LoVo (cell line): ENCODE measurements around the gene ARX.

Experiments
- DNase-seq: peaks from one replicate; pipeline ENCODE4 v3.0.0-alpha.2; 2016; ENCODE audit warnings: low spot score

ARX gene

DNA sequence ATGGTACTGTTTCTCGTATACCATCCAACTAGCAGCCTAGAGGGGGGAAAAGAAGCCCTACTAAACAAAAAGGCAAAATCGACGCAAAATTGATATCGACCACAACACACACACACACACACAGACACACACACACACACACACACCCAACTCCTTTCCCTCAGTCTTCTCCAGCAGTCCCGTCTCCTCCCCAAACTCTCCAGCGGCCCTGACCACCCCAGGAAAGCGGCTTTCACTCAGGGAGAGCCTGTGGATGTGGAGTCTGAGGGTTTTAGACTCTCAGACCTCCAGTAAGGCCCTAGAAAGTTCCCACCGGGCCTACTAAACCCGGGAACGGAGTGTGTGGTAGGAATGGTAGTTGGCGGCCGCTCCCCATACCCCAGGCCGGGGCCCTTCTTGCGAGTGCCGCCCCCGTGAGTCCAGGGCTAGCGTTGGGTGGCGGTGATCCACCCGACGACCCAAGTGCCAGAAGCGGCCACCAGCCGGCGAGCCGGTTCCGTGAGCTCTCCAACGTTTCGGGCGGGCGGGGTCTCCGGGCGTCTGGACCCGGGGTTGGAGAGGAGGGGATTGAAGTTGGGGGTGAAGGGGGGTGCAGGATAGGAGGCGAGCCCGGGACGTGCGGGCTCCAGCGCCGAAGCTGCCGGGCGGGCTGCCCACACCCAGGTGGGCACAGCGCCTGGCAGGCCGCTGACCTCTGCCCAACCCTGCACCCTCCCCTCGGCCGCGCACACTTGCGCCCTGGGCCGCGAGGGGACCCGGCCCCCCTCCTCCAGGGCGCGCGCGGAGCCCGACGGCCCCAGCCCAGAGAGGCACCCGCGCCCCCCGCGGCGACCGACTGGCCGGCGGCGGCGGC lies 13.7 kb downstream of the ARX start:
- no peak for DNase-seq

DNA sequence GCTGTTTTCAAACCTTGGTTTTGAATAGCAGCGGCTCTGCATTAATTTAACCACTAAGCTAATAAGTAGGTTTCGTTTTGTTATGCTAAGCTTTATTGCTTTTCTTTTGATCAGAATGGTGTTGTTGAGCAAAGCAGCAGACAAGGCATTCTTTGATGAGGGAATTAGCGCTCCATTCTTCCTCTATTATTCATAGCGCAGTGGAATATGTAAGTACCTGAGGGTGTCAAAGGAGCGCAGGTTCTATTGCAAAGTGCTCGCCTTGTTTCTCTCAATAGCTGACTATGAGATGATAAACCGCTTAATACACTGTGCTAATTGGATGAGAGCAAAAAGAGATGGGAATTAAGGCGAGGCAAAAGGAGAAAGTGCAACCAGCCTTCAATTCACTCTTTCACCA lies 16.3 kb downstream of the ARX start:
- no peak for DNase-seq

GRCh38 chrX:24996096-24996709 lies 19.6 kb downstream of the ARX start:
- DNase-seq: no peak

GRCh38 chrX:24993879-24994278 lies 21.9 kb downstream of the ARX start:
- DNase-seq: no peak

DNA sequence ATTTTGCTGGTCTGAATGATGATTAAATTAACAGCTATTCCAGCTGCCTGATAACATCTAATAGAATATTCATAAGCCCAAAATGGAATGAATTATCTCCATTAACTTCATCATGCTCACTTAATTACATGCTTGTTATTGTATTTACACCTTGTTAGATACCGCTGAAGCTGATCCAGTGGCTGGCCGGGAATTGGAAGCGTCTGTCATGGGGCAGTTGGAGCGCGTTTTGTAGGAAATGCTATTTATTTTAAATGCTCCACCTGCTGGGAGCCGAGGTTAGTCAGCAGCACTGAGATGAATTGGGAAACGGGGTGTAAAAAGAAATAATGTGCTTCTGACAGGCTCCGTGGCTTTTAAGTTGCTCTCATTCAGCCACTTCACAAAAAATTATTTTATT lies 25.2 kb downstream of the ARX start:
- DNase-seq: no peak

GRCh38 chrX:24988314-24988713 lies 27.5 kb downstream of the ARX start:
- DNase-seq: no peak

DNA sequence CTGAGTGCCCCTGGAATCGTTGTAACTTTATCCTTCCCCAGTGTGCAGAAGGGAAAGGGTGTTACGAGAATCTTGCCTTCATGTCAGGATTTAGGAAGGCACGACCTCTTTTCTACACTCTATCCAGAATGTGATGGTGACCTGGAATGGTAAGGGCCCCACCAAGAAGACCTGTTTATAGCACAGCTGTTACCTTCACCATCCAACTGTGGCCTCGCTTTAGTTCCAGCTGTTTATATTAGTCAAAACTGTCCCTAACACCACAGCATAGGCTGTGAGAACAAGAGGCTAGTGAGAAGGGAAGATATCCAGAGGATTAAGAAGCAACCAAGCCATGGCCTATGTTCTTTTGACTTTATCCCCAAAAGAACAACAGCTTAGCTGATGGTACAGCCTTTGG lies 28.0 kb downstream of the ARX start:
- DNase-seq: no peak

- no peak for DNase-seq
Observed at GRCh38 chrX:24985120-24985519, 30.6 kb downstream of the ARX start.

DNA sequence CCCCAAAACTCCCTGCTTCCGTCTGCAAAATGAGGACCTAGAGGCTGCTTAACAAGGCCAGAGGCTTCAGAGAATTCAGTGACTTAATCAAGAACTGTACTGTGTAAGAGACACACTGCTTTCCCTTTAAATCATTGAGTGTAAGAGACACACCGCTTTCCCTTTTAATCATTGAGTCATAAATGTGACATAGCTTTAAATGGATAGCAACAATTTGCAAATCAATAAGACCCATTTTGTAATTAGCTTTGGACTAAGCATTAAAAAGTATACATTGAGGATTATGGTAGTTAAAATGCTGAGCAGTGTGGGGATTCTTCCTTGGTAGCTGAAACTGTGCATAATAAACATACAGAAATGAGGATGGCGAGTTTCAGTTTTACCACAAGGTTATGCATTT lies 31.8 kb downstream of the ARX start:
- DNase-seq: no peak

- DNase-seq: no peak
Observed at GRCh38 chrX:24982306-24982965, 33.3 kb downstream of the ARX start.

GRCh38 chrX:24981030-24981429 lies 34.7 kb downstream of the ARX start:
- DNase-seq: no peak

DNA sequence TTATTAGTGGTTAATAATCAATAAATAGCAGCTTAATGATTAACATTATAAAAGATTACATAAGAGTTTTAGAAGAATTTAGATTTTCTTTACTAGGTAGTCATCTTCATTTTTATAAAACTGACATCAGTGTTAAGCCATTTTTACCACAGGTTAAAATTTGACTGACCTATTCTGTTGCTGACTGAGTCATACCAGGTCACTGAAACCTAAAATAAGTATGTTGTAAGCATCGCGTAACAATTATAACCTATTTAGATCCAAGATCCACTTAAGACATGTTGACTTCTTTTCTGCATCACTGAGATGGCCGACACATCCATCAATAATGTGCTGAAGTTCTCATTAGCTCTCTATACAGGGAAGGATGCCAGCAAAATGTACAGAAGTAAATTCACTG lies 36.7 kb downstream of the ARX start:
- DNase-seq: no peak

DNA sequence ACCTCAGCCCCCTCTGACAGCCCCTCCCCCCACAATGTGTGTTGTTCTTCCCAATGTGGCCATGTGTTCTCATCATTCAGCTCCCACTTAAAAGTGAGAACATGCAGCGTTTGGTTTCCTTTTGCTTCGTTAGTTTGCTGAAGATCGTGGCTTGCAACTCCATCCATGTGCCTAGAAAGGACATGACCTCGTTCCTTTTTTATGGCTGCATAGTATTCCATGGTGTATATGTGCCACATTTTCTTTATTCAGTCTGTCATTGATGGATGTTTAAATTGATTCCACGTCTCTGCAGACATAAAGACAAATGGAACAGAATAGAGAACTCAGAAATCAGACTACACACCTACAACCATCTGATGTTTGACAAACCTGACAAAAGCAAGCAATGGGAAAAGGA lies 46.0 kb downstream of the ARX start:
- no peak for DNase-seq

DNA sequence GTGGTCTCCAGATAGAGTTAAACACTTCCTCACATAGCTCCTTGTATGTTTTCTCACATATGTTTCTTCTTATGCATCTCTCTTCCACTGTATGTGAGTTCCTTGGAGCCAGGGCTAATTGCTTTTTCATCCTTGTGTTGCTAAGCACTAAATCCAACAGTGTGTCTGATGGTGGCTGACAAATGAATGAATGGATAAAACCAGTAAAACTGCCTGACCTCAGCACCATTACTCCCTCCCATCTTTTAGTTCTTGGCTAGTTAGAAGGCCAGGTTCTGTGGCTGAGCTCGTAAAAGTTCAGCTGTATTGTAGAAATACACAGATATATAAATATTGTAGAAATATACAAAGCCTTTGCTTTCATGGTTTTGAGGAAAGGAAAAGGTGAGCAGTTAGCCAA lies 50.4 kb downstream of the ARX start:
- no peak for DNase-seq

GRCh38 chrX:24963823-24964222 lies 51.9 kb downstream of the ARX start:
- DNase-seq: no peak

GRCh38 chrX:24961809-24962208 lies 54.0 kb downstream of the ARX start:
- DNase-seq: no peak

DNA sequence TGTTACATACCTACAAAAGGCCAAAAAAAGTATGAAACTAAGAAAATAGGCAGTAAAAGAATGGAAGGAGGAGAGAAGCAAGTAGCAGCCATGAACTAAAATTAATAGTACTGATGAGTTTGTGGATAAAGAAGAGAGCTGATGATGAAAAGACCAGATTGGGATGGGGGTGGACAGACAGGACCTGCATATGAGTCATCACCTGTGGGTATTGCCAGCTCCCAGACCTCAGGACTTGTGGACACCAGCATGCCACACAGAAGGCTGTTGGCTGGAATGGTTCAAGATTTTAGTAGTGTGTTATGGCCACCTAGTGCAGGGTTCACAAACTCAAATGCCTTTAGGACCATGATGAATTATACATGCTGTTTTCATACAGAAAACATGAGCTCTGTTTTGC lies 58.9 kb downstream of the ARX start:
- DNase-seq: no peak

DNA sequence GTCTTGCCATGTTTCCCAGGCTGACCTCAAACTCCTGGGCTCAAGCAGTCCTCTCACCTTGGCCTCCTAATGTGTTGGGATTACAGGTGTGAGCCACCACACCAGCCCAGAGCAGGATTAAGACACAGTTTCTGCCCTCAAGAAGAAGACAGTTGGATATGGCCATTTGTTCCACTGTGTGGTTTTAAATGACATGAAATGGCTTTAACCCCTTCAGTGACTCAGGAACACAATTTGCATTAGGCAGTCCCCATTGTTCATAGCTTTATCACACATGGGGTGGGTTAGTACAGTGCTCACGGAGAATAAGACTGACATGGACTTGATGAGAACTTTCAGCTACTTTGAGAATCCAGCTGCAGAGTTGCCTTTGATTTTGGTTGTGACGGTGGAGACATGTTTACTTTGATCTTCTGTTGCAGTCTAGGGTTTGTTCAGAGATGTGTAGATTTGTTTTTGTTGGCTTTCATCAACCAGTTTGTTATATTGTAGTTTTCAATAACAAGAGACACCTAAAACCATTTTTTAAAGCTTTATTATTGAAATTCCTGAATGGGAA lies 60.3 kb downstream of the ARX start:
- no peak for DNase-seq

- no peak for DNase-seq
Observed at GRCh38 chrX:24954732-24955131, 61.0 kb downstream of the ARX start.
